Adrenal gland (tissue), 5 donors: ENCODE data around the gene CCDC124.

Source experiments
- POLR2A ChIP-seq, 2 donors: fragments of 450-650 bp; IDR thresholded peaks; one replicate each; pipeline ENCODE4 v1.6.1; 2017; ENCODE audit warnings: antibody characterized with exemption in 2 of 2, mild to moderate bottlenecking in 2 of 2, moderate library complexity in 1 of 2
- TF ChIP-seq, protein P1 (sequence below), 6 experiments: fragments of 450-650 bp in 4 of 6; fragments of 200-600 bp in 2 of 6; sonication (generic) in 1 of 6; IDR thresholded peaks; 1 replicate in 5 of 6; 2 replicates in 1 of 6; pipeline versions ENCODE4 v1.5.1 to v1.8.0; 2016 to 2021; ENCODE audit warnings: antibody characterized with exemption in 6 of 6, mild to moderate bottlenecking in 2 of 6, moderate library complexity in 1 of 6
- donor health status: DM: no; HTN: no; CAD: no.

DNA sequence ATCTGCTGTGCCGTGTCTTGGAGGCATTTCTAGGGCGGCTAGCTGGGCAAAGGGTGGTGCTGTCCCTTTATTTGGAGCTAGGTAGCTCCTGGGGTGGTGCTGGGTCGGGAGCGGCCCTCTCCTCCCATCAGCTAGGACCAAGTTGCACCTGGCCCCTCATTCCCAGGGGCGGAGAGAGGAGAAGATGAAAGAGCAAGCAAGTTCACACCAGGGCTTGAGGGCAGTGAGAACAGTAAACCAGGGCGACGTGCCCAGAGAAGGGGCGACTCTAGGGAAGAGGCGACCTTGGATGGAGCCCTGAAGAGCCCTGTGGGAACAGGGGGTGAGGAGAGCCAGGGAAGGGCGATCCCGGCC lies 17.1 kb downstream of the CCDC124 start:
- TF ChIP-seq, protein P1, sequence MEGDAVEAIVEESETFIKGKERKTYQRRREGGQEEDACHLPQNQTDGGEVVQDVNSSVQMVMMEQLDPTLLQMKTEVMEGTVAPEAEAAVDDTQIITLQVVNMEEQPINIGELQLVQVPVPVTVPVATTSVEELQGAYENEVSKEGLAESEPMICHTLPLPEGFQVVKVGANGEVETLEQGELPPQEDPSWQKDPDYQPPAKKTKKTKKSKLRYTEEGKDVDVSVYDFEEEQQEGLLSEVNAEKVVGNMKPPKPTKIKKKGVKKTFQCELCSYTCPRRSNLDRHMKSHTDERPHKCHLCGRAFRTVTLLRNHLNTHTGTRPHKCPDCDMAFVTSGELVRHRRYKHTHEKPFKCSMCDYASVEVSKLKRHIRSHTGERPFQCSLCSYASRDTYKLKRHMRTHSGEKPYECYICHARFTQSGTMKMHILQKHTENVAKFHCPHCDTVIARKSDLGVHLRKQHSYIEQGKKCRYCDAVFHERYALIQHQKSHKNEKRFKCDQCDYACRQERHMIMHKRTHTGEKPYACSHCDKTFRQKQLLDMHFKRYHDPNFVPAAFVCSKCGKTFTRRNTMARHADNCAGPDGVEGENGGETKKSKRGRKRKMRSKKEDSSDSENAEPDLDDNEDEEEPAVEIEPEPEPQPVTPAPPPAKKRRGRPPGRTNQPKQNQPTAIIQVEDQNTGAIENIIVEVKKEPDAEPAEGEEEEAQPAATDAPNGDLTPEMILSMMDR (IDR thresholded peaks at IDR 0.05), result no peak
- no peak for TF ChIP-seq POLR2A (IDR thresholded peaks at IDR 0.05)
